Spleen (tissue), 11 donors: Measurements from ENCODE around the gene TRPV4. TPM values are rescaled to one million over a fixed set of nuclear protein-coding genes. Genes with fewer than 3 reads are reported as not detected.

ENCODE experiments used
- DNase-seq: peaks from one replicate; pipeline ENCODE4 v3.0.0-alpha.2; 2020
- H3K27ac ChIP-seq, 8 donors: fragments of 200-600 bp; sonication (generic) in 7 of 8; 1 replicate in 4 of 8; 2 replicates in 4 of 8; pipeline versions ENCODE4 v1.5.0 to v1.8.0; 2016 to 2021; ENCODE audit warnings: inconsistent platforms in 4 of 8, mild to moderate bottlenecking in 4 of 8, moderate library complexity in 1 of 8
- H3K27me3 ChIP-seq, 7 donors: fragments of 200-600 bp; sonication (generic) in 6 of 7; replicated peaks in 1 of 7; 1 replicate in 4 of 7; 2 replicates in 3 of 7; pipeline versions ENCODE4 v1.5.0 to v1.8.0; 2016 to 2021; ENCODE audit warnings: inconsistent platforms in 3 of 7, mild to moderate bottlenecking in 1 of 7
- H3K36me3 ChIP-seq, 6 donors: fragments of 200-600 bp; sonication (generic) in 5 of 6; 1 replicate in 4 of 6; 2 replicates in 2 of 6; pipeline versions ENCODE4 v1.5.0 to v1.8.0; 2016 to 2021; ENCODE audit warnings: inconsistent platforms in 2 of 6
- H3K4me1 ChIP-seq, 6 donors: fragments of 200-600 bp; sonication (generic) in 5 of 6; 1 replicate in 3 of 6; 2 replicates in 3 of 6; pipeline versions ENCODE4 v1.5.0 to v1.8.0; 2016 to 2021; ENCODE audit warnings: inconsistent platforms in 3 of 6
- H3K4me3 ChIP-seq, 8 donors: fragments of 200-600 bp; sonication (generic) in 7 of 8; 1 replicate in 4 of 8; 2 replicates in 4 of 8; pipeline versions ENCODE4 v1.5.0 to v1.8.0; 2016 to 2021; ENCODE audit warnings: inconsistent platforms in 4 of 8, mild to moderate bottlenecking in 4 of 8, moderate library complexity in 2 of 8
- H3K9me3 ChIP-seq, 8 donors: fragments of 200-600 bp; sonication (generic) in 7 of 8; 1 replicate in 4 of 8; 2 replicates in 4 of 8; pipeline versions ENCODE4 v1.5.0 to v1.8.0; 2016 to 2021; ENCODE audit warnings: inconsistent platforms in 4 of 8
- CTCF ChIP-seq, 11 experiments: fragments of 200-600 bp in 7 of 11; fragments of 450-650 bp in 4 of 11; sonication (generic) in 4 of 11; IDR thresholded peaks in 8 of 11; conservative IDR thresholded peaks in 3 of 11; 1 replicate in 7 of 11; 2 replicates in 4 of 11; pipeline versions ENCODE4 v1.4.0 to v1.8.0; 2016 to 2021; ENCODE audit warnings: antibody characterized with exemption in 11 of 11, inconsistent platforms in 4 of 11, mild to moderate bottlenecking in 1 of 11
- POLR2A ChIP-seq, 3 donors: fragments of 450-650 bp; IDR thresholded peaks; one replicate each; pipeline ENCODE4 v1.5.1; 2017; ENCODE audit warnings: antibody characterized with exemption in 3 of 3, mild to moderate bottlenecking in 1 of 3
- POLR2AphosphoS5 ChIP-seq, 3 donors: sonication (generic); formaldehyde crosslinking; IDR thresholded peaks; one replicate each; pipeline ENCODE4 v1.5.1; 2017; ENCODE audit warnings: antibody characterized with exemption in 3 of 3
- WGBS, 5 donors: extraction: QIAGEN DNeasy Blood & Tissue Kit in 3 of 5; methylation state at CpG; one replicate each; pipeline versions ENCODE4 v1.1.5 to v1.1.7; 2013 to 2018; 5-methylcytosine and 5-hydroxymethylcytosine counted together
- intact Hi-C: fragments of 100-400 bp; cut with DNase I; formaldehyde crosslinking; loops from one replicate; pipeline ENCODE4 v1.15.0; 2023; ENCODE audit warnings: low total_unique reads
- polyA plus RNA-seq, 3 donors: library from polyadenylated mRNA; stranded (reverse); fragments of 200-250 nt; gene quantifications; one replicate each; pipeline ENCODE4 v1.2.1, GENCODE V29; 2013
- total RNA-seq, 7 donors: library from RNA; depleted of rRNA in 3 of 7; stranded (reverse); fragments of >200 nt in 3 of 7; fragmentation: NEBNext Ultra II Directional in 4 of 7; extraction: Animal tissue kit (Norgen Biotek cat#: 25700) in 4 of 7; gene quantifications; one replicate each; pipeline versions ENCODE4 v1.1.0 to v1.2.1, GENCODE V29; 2016 to 2021
- donor health status: healthy with polysubstance abuse.
- donor health status: DM: no; HTN: no; CAD: no; lungs with moderate emphysema.
- donor health status: DM: no; HTN: no; CAD: no.
- donor health status: Bipolar disorder and iron deficiency.
- donor health status: healthy.
- donor health status: DM: no; HTN: no; CAD: no.
- donor health status: DM: yes; HTN: yes; CAD: no.

Gene TRPV4
- total and polyA plus RNA-seq, 10 donors: 0.49 to 8.0 (median 4.4) TPM

GRCh38 chr12:109781668-109782325, 51.4 kb downstream of the TRPV4 start:
- no peak overlapping the region for H3K27ac ChIP-seq
- peaks cover 0 to 14% (median 11%) of the 10 kb centered on the region in 8 donors for H3K9me3 ChIP-seq
- DNase-seq: no peak
- TF ChIP-seq POLR2AphosphoS5 (IDR thresholded peaks at IDR 0.05) (no peak), POLR2A (IDR thresholded peaks at IDR 0.05) (no peak), CTCF (IDR thresholded peaks at IDR 0.05 in 8 of 11, conservative IDR thresholded peaks at IDR 0.05 in 3 of 11) (no peak)
- H3K4me3 ChIP-seq: no peak overlapping the region
- intact Hi-C loops: no loop called here
- H3K36me3 ChIP-seq: no peaks in the 10 kb centered on the region
- 74 to 83% (median 77%) methylated on average over 8 to 10 of the region's 10 CpGs for WGBS, 5 donors
- H3K27me3 ChIP-seq: peaks cover 0 to 6% (median 0%) of the 10 kb centered on the region in 7 donors
- no peaks in the 10 kb centered on the region for H3K4me1 ChIP-seq

- 57 to 68% (median 61%) methylated on average over 6 of the region's 6 CpGs for WGBS, 5 donors
- intact Hi-C loops: loop anchor here (5.0 to 10.0 kb wide), 3 partner anchors 65 to 347 kb away; partner anchors contain the start of gene FAM222A
- no peak overlapping the region for H3K4me3 ChIP-seq
- H3K9me3 ChIP-seq: peaks cover 0 to 14% (median 11%) of the 10 kb centered on the region in 8 donors
- peaks cover 0 to 6% (median 0%) of the 10 kb centered on the region in 7 donors for H3K27me3 ChIP-seq
- no peak overlapping the region for H3K27ac ChIP-seq
- peaks cover 0 to 11% (median 2%) of the 10 kb centered on the region in 6 donors for H3K4me1 ChIP-seq
- H3K36me3 ChIP-seq: no peaks in the 10 kb centered on the region
- TF ChIP-seq CTCF (IDR thresholded peaks at IDR 0.05 in 8 of 11, conservative IDR thresholded peaks at IDR 0.05 in 3 of 11): no peak
- peak in 1 of 3 donors; percentile 24 for TF ChIP-seq POLR2AphosphoS5 (IDR thresholded peaks at IDR 0.05)
- peak; percentile 33 for DNase-seq
Observed at GRCh38 chr12:109779382-109779781, 53.8 kb downstream of the TRPV4 start.

GRCh38 chr12:109778684-109779083, 54.5 kb downstream of the TRPV4 start:
- H3K36me3 ChIP-seq: no peaks in the 10 kb centered on the region
- DNase-seq: no peak
- peaks cover 0 to 7% (median 0%) of the 10 kb centered on the region in 7 donors for H3K27me3 ChIP-seq
- peaks cover 0 to 14% (median 11%) of the 10 kb centered on the region in 8 donors for H3K9me3 ChIP-seq
- peaks cover 0 to 16% (median 4%) of the 10 kb centered on the region in 6 donors for H3K4me1 ChIP-seq
- no peak for TF ChIP-seq CTCF (IDR thresholded peaks at IDR 0.05 in 8 of 11, conservative IDR thresholded peaks at IDR 0.05 in 3 of 11)
- no peak for TF ChIP-seq POLR2A (IDR thresholded peaks at IDR 0.05)
- no peak for TF ChIP-seq POLR2AphosphoS5 (IDR thresholded peaks at IDR 0.05)
- intact Hi-C loops: loop anchor here (5.0 to 10.0 kb wide), 3 partner anchors 64 to 346 kb away; partner anchors contain the start of gene FAM222A
- WGBS, 5 donors: 50 to 97% (median 92%) methylated on average over 1 of the region's 1 CpG
- no peak overlapping the region for H3K27ac ChIP-seq
- H3K4me3 ChIP-seq: no peak overlapping the region

- TF ChIP-seq POLR2AphosphoS5 (IDR thresholded peaks at IDR 0.05) (peak in 1 of 3 donors; percentile 10), CTCF (IDR thresholded peaks at IDR 0.05 in 8 of 11, conservative IDR thresholded peaks at IDR 0.05 in 3 of 11) (no peak)
- intact Hi-C loops: loop anchor here (5.0 to 10.0 kb wide), 3 partner anchors 63 to 345 kb away; partner anchors contain the start of gene FAM222A
- H3K27ac ChIP-seq: no peak overlapping the region
- H3K4me1 ChIP-seq: peaks cover 0 to 28% (median 13%) of the 10 kb centered on the region in 6 donors
- H3K4me3 ChIP-seq: peak overlapping the region in 1 of 8 donors; percentile 7
- peak; percentile 36 for DNase-seq
- peaks cover 0 to 6% (median 0%) of the 10 kb centered on the region in 7 donors for H3K27me3 ChIP-seq
- H3K9me3 ChIP-seq: peaks cover 0 to 14% (median 11%) of the 10 kb centered on the region in 8 donors
- 31 to 43% (median 38%) methylated on average over 5 of the region's 5 CpGs for WGBS, 5 donors
- H3K36me3 ChIP-seq: no peaks in the 10 kb centered on the region
Observed at GRCh38 chr12:109777544-109777943, 55.7 kb downstream of the TRPV4 start.
